Keratinocyte (primary cell): ENCODE measurements around the gene PRKAG3. TPM values are rescaled to one million over a fixed set of nuclear protein-coding genes. Genes with fewer than 3 reads are reported as not detected.

Experiments
- DNase-seq: peaks from one replicate; pipeline ENCODE4 v3.0.0-alpha.2; 2011; ENCODE audit warnings: low read depth, missing footprints, low spot score
- FAIRE-seq: peaks from 2 replicates; lab custom pipeline; 2011; peaks lifted over from hg19 to GRCh38; lab: Jason Lieb, UNC
- H2AFZ ChIP-seq: 2 replicates; pipeline ENCODE4 v1.6.0; 2012; ENCODE audit warnings: low read length, control low read depth, inconsistent platforms; ENCODE audit not compliant: control insufficient read depth
- H3K27ac ChIP-seq: 2 replicates; pipeline ENCODE4 v1.5.1; 2011; ENCODE audit warnings: low read length; ENCODE audit not compliant: control insufficient read depth, insufficient read depth
- H3K27me3 ChIP-seq: 3 replicates; pipeline ENCODE4 v1.6.0; 2011; ENCODE audit warnings: low read length; ENCODE audit not compliant: control insufficient read depth, insufficient read depth; ENCODE audit errors: extremely low read depth
- H3K36me3 ChIP-seq, 2 experiments: 2 replicates in 1 of 2; 3 replicates in 1 of 2; pipeline ENCODE4 v1.5.1; 2011; ENCODE audit warnings: low read length in 2 of 2, mild to moderate bottlenecking in 1 of 2; ENCODE audit not compliant: control insufficient read depth in 2 of 2, insufficient read depth in 2 of 2; ENCODE audit errors: extremely low read depth in 1 of 2
- H3K4me1 ChIP-seq: 3 replicates; pipeline ENCODE4 v1.5.1; 2011; ENCODE audit warnings: low read length; ENCODE audit not compliant: control insufficient read depth, insufficient read depth; ENCODE audit errors: extremely low read depth
- H3K4me2 ChIP-seq: 3 replicates; pipeline ENCODE4 v1.6.0; 2011; ENCODE audit warnings: low read depth, low read length; ENCODE audit not compliant: control insufficient read depth, insufficient read depth; ENCODE audit errors: extremely low read depth
- H3K4me3 ChIP-seq, 3 experiments: fragments of 200-600 bp in 1 of 3; sonication (generic) in 1 of 3; 2 replicates in 2 of 3; 3 replicates in 1 of 3; pipeline ENCODE4 v1.5.1; 2011 to 2016; ENCODE audit warnings: low read length in 3 of 3, mild to moderate bottlenecking in 3 of 3, control low read depth in 2 of 3, inconsistent platforms in 1 of 3, low read depth in 1 of 3, mixed read lengths in 1 of 3, mixed run types in 1 of 3, moderate library complexity in 1 of 3; ENCODE audit not compliant: control insufficient read depth in 2 of 3, insufficient read depth in 2 of 3; ENCODE audit errors: extremely low read depth in 1 of 3
- H3K79me2 ChIP-seq: 2 replicates; pipeline ENCODE4 v1.6.0; 2012; ENCODE audit warnings: low read length; ENCODE audit not compliant: control insufficient read depth, insufficient read depth
- H3K9ac ChIP-seq: 3 replicates; pipeline ENCODE4 v1.6.0; 2011; ENCODE audit warnings: low read length; ENCODE audit not compliant: control insufficient read depth, insufficient read depth; ENCODE audit errors: extremely low read depth
- H3K9me1 ChIP-seq: 3 replicates; pipeline ENCODE4 v1.6.0; 2011; ENCODE audit warnings: low read length; ENCODE audit not compliant: control insufficient read depth, insufficient read depth; ENCODE audit errors: extremely low read depth
- H3K9me3 ChIP-seq: 2 replicates; pipeline ENCODE4 v1.5.1; 2012; ENCODE audit warnings: low read depth, low read length; ENCODE audit not compliant: control insufficient read depth
- H4K20me1 ChIP-seq: 3 replicates; pipeline ENCODE4 v1.6.0; 2011; ENCODE audit warnings: low read length; ENCODE audit not compliant: control insufficient read depth, insufficient read depth; ENCODE audit errors: extremely low read depth
- EZH2 ChIP-seq: IDR thresholded peaks from one replicate; pipeline ENCODE4 v1.6.1; 2012; ENCODE audit warnings: inconsistent platforms, mild to moderate bottlenecking, low read length, moderate library complexity
- dilution Hi-C: fragments of 300-500 bp; cut with MboI; formaldehyde crosslinking; loops from one replicate; pipeline ENCODE4 v1.7.0; 2020; ENCODE audit warnings: low sequenced_read_pairs; ENCODE audit not compliant: extremely low pct_ligation_motif_present
- polyA plus RNA-seq, 5 experiments: library from polyadenylated mRNA; depleted of rRNA in 3 of 5; stranded (reverse) in 3 of 5; stranded (forward) in 1 of 5; unstranded in 1 of 5; fragments of >200 nt; gene quantifications; 1 replicate in 1 of 5; 2 replicates in 3 of 5; 3 replicates in 1 of 5; pipeline versions ENCODE4 v1.2.1 to v1.2.3, GENCODE V29; 2011 to 2012; ENCODE audit warnings: missing spikeins in 2 of 5, low read depth in 1 of 5, low replicate concordance in 1 of 5
- TF ChIP-seq, protein P1 (sequence below), 3 experiments: IDR thresholded peaks in 1 of 3; conservative IDR thresholded peaks in 1 of 3; optimal IDR thresholded peaks in 1 of 3; 2 replicates in 2 of 3; 3 replicates in 1 of 3; pipeline versions ENCODE3 to v1.5.1; 2011; ENCODE audit warnings: low read length in 3 of 3, mild to moderate bottlenecking in 3 of 3, moderate library complexity in 2 of 3, control low read depth in 1 of 3, inconsistent platforms in 1 of 3; ENCODE audit not compliant: insufficient read depth in 2 of 3; ENCODE audit errors: extremely low read depth in 1 of 3

Gene PRKAG3
- polyA plus RNA-seq, 1 donor (not counting 4 experiments of a cell fraction or from before 2014, with no cell fraction given), result not detected

DNA sequence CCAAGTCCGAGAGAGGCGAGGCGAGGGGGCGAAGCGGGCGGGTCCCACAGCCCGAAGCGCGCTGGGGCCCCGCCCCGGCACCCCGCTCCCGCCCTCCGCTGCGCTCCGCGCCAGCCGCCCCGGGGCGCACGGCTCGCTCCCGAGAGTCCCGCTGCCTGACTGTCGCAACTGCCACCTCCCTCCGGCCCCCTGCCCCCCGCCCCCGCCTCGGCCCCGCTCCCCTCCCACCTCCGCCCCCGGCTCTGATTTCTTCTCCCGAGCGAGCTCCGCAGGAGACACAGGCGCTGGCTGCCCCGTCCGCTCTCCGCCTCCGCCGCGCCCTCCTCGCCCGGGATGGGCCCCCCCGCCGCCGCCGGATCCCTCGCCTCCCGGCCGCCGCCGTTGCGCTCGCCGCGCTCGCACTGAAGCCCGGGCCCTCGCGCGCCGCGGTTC is 28.0 kb upstream of the PRKAG3 start, which contains the start of gene WNT6:
WNT6 (plus strand) TSS at position 250 of the 432 bp plus-strand sequence. CDS start 233 bp downstream, outside the sequence.
- dilution Hi-C loops, result no loop called here
- H3K79me2 ChIP-seq, result no peaks in the 10 kb centered on the region
- H3K4me2 ChIP-seq, result peak within 1 kb of the TSS; percentile 73
- peaks cover 63% of the 10 kb centered on the region for H3K27me3 ChIP-seq
- H3K36me3 ChIP-seq, result no peaks in the 10 kb centered on the region
- no peak within 1 kb of the TSS for H2AFZ ChIP-seq
- H3K4me3 ChIP-seq, result peak within 1 kb of the TSS; percentile 22 to 54 (median 46)
- DNase-seq (no peak), FAIRE-seq (no peak)
- no peak within 1 kb of the TSS for H3K27ac ChIP-seq
- peak within 1 kb of the TSS; percentile 2 for H3K9ac ChIP-seq
- H3K9me1 ChIP-seq, result no peaks in the 10 kb centered on the region
- H3K4me1 ChIP-seq, result peaks cover 10% of the 10 kb centered on the region
- TF ChIP-seq, protein P1, sequence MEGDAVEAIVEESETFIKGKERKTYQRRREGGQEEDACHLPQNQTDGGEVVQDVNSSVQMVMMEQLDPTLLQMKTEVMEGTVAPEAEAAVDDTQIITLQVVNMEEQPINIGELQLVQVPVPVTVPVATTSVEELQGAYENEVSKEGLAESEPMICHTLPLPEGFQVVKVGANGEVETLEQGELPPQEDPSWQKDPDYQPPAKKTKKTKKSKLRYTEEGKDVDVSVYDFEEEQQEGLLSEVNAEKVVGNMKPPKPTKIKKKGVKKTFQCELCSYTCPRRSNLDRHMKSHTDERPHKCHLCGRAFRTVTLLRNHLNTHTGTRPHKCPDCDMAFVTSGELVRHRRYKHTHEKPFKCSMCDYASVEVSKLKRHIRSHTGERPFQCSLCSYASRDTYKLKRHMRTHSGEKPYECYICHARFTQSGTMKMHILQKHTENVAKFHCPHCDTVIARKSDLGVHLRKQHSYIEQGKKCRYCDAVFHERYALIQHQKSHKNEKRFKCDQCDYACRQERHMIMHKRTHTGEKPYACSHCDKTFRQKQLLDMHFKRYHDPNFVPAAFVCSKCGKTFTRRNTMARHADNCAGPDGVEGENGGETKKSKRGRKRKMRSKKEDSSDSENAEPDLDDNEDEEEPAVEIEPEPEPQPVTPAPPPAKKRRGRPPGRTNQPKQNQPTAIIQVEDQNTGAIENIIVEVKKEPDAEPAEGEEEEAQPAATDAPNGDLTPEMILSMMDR (optimal IDR thresholded peaks at IDR 0.05 in 1 of 3, IDR thresholded peaks at IDR 0.05 in 1 of 3, conservative IDR thresholded peaks at IDR 0.05 in 1 of 3; ENCODE audit: extremely low read depth in 1 of 3, insufficient read depth in 2 of 3, low read length in 3 of 3), result no peak
- TF ChIP-seq EZH2, result no peak
- H3K9me3 ChIP-seq, result no peaks in the 10 kb centered on the region
- no peaks in the 10 kb centered on the region for H4K20me1 ChIP-seq

DNA sequence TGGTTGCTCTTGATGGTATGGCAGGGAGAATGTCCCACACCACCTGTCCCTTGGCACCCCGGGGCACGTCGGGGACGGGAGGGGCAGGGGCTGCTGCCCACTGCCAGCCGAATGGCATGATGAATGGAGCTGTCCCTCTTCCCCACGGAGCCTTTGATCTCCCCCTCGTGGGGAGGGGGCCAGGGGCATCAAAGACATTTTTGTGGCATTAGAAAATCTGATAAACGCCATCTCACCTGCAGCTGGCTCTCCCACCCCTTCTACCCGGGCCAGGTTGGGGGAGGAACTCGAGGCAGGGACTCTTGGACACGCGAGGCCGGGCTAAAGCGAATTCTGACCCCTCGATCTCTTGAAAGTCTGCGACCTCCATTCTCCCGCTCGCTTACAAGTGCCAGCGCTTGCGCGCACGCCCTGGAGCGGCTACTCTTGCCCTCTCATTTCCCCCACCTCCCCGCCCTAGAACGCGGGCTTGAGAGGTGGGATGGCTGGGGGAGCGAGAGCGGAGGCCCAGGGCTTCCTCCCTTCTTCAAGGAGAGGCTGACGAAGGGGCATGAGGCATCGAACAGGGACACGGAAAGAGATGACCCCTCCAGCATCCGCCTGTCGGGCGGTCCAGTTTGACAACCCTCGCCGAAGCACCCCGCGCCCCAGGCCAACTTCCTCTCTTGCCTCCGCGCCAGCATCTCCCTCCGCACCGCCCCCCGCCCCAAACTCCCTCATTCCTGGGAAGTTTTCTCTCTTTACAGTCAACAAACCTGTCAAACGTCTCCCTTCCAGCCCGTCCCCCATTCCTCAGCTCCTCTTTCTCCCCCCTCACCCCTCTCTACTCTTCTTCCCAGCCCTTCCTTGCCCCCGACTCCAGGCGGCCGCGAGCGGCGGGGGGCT is 27.3 kb upstream of the PRKAG3 start:
- no peak overlapping the region for H3K9ac ChIP-seq
- H3K27me3 ChIP-seq, result peaks cover 60% of the 10 kb centered on the region
- peak overlapping the region; percentile 40 for H3K4me2 ChIP-seq
- H3K79me2 ChIP-seq, result no peaks in the 10 kb centered on the region
- dilution Hi-C loops, result no loop called here
- H4K20me1 ChIP-seq, result no peaks in the 10 kb centered on the region
- no peaks in the 10 kb centered on the region for H3K9me3 ChIP-seq
- TF ChIP-seq, protein P1 (optimal IDR thresholded peaks at IDR 0.05 in 1 of 3, IDR thresholded peaks at IDR 0.05 in 1 of 3, conservative IDR thresholded peaks at IDR 0.05 in 1 of 3; ENCODE audit: extremely low read depth in 1 of 3, insufficient read depth in 2 of 3, low read length in 3 of 3), result no peak
- TF ChIP-seq EZH2, result peak; percentile 96
- DNase-seq (no peak), FAIRE-seq (no peak)
- H3K27ac ChIP-seq, result no peak overlapping the region
- H3K4me1 ChIP-seq, result peaks cover 10% of the 10 kb centered on the region
- peak overlapping the region in 1 of 3 experiments; percentile 17 for H3K4me3 ChIP-seq
- no peak overlapping the region for H2AFZ ChIP-seq
- H3K9me1 ChIP-seq, result no peaks in the 10 kb centered on the region
- H3K36me3 ChIP-seq, result no peaks in the 10 kb centered on the region
